ENCODE data around the gene DUSP10. TPM values are rescaled to one million over a fixed set of nuclear protein-coding genes. Genes with fewer than 3 reads are reported as not detected.

The DUSP10 gene
- total RNA-seq, 1 experiment from 2014 or later, result 6.2 TPM

- H3K9me3 ChIP-seq (ENCODE audit: low read length), result no peaks in the 10 kb centered on the region
- no peak overlapping the region for H2AFZ ChIP-seq (ENCODE audit: low read length)
- TF ChIP-seq EZH2 (IDR thresholded peaks at IDR 0.05; ENCODE audit: low read length, unreplicated experiment) (no peak), EZH2phosphoT487 (IDR thresholded peaks at IDR 0.05; ENCODE audit: borderline replicate concordance, low read length) (no peak)
- TF ChIP-seq, protein P1, sequence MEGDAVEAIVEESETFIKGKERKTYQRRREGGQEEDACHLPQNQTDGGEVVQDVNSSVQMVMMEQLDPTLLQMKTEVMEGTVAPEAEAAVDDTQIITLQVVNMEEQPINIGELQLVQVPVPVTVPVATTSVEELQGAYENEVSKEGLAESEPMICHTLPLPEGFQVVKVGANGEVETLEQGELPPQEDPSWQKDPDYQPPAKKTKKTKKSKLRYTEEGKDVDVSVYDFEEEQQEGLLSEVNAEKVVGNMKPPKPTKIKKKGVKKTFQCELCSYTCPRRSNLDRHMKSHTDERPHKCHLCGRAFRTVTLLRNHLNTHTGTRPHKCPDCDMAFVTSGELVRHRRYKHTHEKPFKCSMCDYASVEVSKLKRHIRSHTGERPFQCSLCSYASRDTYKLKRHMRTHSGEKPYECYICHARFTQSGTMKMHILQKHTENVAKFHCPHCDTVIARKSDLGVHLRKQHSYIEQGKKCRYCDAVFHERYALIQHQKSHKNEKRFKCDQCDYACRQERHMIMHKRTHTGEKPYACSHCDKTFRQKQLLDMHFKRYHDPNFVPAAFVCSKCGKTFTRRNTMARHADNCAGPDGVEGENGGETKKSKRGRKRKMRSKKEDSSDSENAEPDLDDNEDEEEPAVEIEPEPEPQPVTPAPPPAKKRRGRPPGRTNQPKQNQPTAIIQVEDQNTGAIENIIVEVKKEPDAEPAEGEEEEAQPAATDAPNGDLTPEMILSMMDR (conservative IDR thresholded peaks at IDR 0.05; ENCODE audit: low read depth, low read length), result no peak
- POLR2A ChIA-PET (ENCODE audit: unreplicated experiment), result interaction anchor here (0.6 kb wide), 1 partner anchor 326 kb away, joined by 24 read pairs; no protein-coding TSS in a partner anchor
- CTCF ChIA-PET, result no interaction called here
- no peak overlapping the region for H3K27ac ChIP-seq (ENCODE audit: low read length)
- no TSS peak for BruUV-seq (replicated peaks)
- H3K27me3 ChIP-seq (ENCODE audit: low read length), result no peaks in the 10 kb centered on the region
- H4K20me1 ChIP-seq (ENCODE audit: low read length), result no peaks in the 10 kb centered on the region
- no peak overlapping the region for H3K4me3 ChIP-seq (ENCODE audit: low read length)
- no peaks in the 10 kb centered on the region for H3K9me2 ChIP-seq (replicated peaks; ENCODE audit: low read length)
- no peak for ATAC-seq
- no peak overlapping the region for H3K4me2 ChIP-seq (ENCODE audit: low read length)
- no peaks in the 10 kb centered on the region for H3K4me1 ChIP-seq (ENCODE audit: insufficient read depth, low read length)
- no peak overlapping the region for H3K9ac ChIP-seq (ENCODE audit: low read length)
- H3K36me3 ChIP-seq (ENCODE audit: low read depth, low read length), result no peaks in the 10 kb centered on the region
- H3F3A ChIP-seq (ENCODE audit: low read length, unreplicated experiment), result no peaks in the 10 kb centered on the region
- no peaks in the 10 kb centered on the region for H3K79me2 ChIP-seq (ENCODE audit: low read length)
- intact Hi-C loops (cut with micrococcal nuclease), result no loop called here
- DNase-seq, result peak; percentile 34
These were observed 23.6 kb upstream of the DUSP10 start for GRCh38 chr1:221765527-221765926.

DNA sequence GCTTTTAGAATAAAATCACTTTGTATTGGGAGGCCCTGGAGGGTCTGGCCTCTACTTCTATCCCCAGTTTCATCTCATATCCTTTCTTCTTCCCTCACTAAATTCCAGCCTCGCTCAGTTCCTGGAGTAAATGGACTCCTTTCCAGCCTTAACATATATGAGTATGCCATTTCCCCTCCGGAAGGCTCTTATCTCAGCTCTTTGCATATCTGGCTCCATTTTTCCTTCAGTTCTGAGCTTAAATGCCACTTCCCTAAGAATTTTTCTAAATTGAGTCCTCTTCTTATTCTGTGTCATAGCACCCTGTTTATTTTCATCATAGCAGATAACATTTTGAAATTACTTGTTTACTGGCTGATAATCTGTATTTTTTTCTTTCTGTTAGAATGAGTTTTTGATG is 20.2 kb upstream of the DUSP10 start:
- POLR2A ChIA-PET (ENCODE audit: unreplicated experiment), result no interaction called here
- ATAC-seq, result no peak
- H3K9me3 ChIP-seq (ENCODE audit: low read length), result no peaks in the 10 kb centered on the region
- H3K4me1 ChIP-seq (ENCODE audit: insufficient read depth, low read length), result no peaks in the 10 kb centered on the region
- H3K79me2 ChIP-seq (ENCODE audit: low read length), result no peaks in the 10 kb centered on the region
- TF ChIP-seq EZH2 (IDR thresholded peaks at IDR 0.05; ENCODE audit: low read length, unreplicated experiment), result no peak
- no peak for TF ChIP-seq EZH2phosphoT487 (IDR thresholded peaks at IDR 0.05; ENCODE audit: borderline replicate concordance, low read length)
- TF ChIP-seq, protein P1 (conservative IDR thresholded peaks at IDR 0.05; ENCODE audit: low read depth, low read length), result no peak
- no peaks in the 10 kb centered on the region for H4K20me1 ChIP-seq (ENCODE audit: low read length)
- H2AFZ ChIP-seq (ENCODE audit: low read length), result no peak overlapping the region
- H3K27ac ChIP-seq (ENCODE audit: low read length), result no peak overlapping the region
- no peak overlapping the region for H3K9ac ChIP-seq (ENCODE audit: low read length)
- intact Hi-C loops (cut with micrococcal nuclease), result no loop called here
- H3K4me2 ChIP-seq (ENCODE audit: low read length), result no peak overlapping the region
- no TSS peak for BruUV-seq (replicated peaks)
- no peaks in the 10 kb centered on the region for H3K9me2 ChIP-seq (replicated peaks; ENCODE audit: low read length)
- H3F3A ChIP-seq (ENCODE audit: low read length, unreplicated experiment), result no peaks in the 10 kb centered on the region
- CTCF ChIA-PET, result no interaction called here
- H3K36me3 ChIP-seq (ENCODE audit: low read depth, low read length), result no peaks in the 10 kb centered on the region
- no peak overlapping the region for H3K4me3 ChIP-seq (ENCODE audit: low read length)
- no peak for DNase-seq
- H3K27me3 ChIP-seq (ENCODE audit: low read length), result no peaks in the 10 kb centered on the region

- no peak overlapping the region for H2AFZ ChIP-seq (ENCODE audit: low read length)
- TF ChIP-seq EZH2phosphoT487 (IDR thresholded peaks at IDR 0.05; ENCODE audit: borderline replicate concordance, low read length), result no peak
- no peak overlapping the region for H3K9ac ChIP-seq (ENCODE audit: low read length)
- ATAC-seq (no peak), DNase-seq (no peak)
- H3K4me2 ChIP-seq (ENCODE audit: low read length), result no peak overlapping the region
- H4K20me1 ChIP-seq (ENCODE audit: low read length), result no peaks in the 10 kb centered on the region
- no TSS peak for BruUV-seq (replicated peaks)
- no peak overlapping the region for H3K4me3 ChIP-seq (ENCODE audit: low read length)
- H3F3A ChIP-seq (ENCODE audit: low read length, unreplicated experiment), result no peaks in the 10 kb centered on the region
- no peaks in the 10 kb centered on the region for H3K4me1 ChIP-seq (ENCODE audit: insufficient read depth, low read length)
- H3K9me3 ChIP-seq (ENCODE audit: low read length), result no peaks in the 10 kb centered on the region
- POLR2A ChIA-PET (ENCODE audit: unreplicated experiment), result no interaction called here
- intact Hi-C loops (cut with micrococcal nuclease), result no loop called here
- 0 out of 2 replicates have a peak, but pooled peaks cover under 1% of the 10 kb centered on the region for H3K9me2 ChIP-seq (replicated peaks; ENCODE audit: low read length)
- CTCF ChIA-PET, result no interaction called here
- H3K36me3 ChIP-seq (ENCODE audit: low read depth, low read length), result no peaks in the 10 kb centered on the region
- no peaks in the 10 kb centered on the region for H3K79me2 ChIP-seq (ENCODE audit: low read length)
- H3K27ac ChIP-seq (ENCODE audit: low read length), result no peak overlapping the region
- no peaks in the 10 kb centered on the region for H3K27me3 ChIP-seq (ENCODE audit: low read length)
These were observed 19.6 kb upstream of the DUSP10 start for GRCh38 chr1:221761354-221762002.

Data from PC-3 (cell line).